Activated T-helper 2 cell treated with anti-CD3 and anti-CD28 coated beads, Interferon-gamma antibody, Interleukin-2, Interleukin-4, amounts not matched to agents 10 μg/mL and 5 μg/mL and 100 μg/mL, durations not matched to agents 14 hours and 24 hours and 36 hours (primary cell): ENCODE results near the gene INO80. TPM values are rescaled to one million over a fixed set of nuclear protein-coding genes. Genes with fewer than 3 reads are reported as not detected.
"Not testable (repeated sequence)": the region's sequence is repeated elsewhere in the genome, so short reads cannot be mapped to it uniquely, and the experiment has no call there.

Experiments
- DNase-seq: peaks from one replicate; pipeline ENCODE4 v3.0.0; 2021; ENCODE audit warnings: low spot score
- H3K27ac Mint-ChIP-seq: one replicate; pipeline ENCODE4 v1.8.0; 2021; ENCODE audit warnings: mixed read lengths
- H3K27me3 Mint-ChIP-seq: one replicate; pipeline ENCODE4 v1.8.0; 2021; ENCODE audit warnings: low read depth, mixed read lengths
- H3K36me3 Mint-ChIP-seq: one replicate; pipeline ENCODE4 v1.8.0; 2021; ENCODE audit warnings: low read depth, mixed read lengths
- H3K4me1 Mint-ChIP-seq: one replicate; pipeline ENCODE4 v1.8.0; 2021; ENCODE audit warnings: low read depth, mixed read lengths
- H3K4me3 Mint-ChIP-seq: one replicate; pipeline ENCODE4 v1.8.0; 2021; ENCODE audit warnings: low read depth, mild to moderate bottlenecking, moderate library complexity, mixed read lengths
- H3K9me3 Mint-ChIP-seq: one replicate; pipeline ENCODE4 v1.8.0; 2021; ENCODE audit warnings: mixed read lengths
- intact Hi-C: fragments of 100-400 bp; cut with micrococcal nuclease; formaldehyde crosslinking; loops from one replicate; pipeline ENCODE4 v1.15.1; 2023
- total RNA-seq: library from RNA; stranded (reverse); gene quantifications from 2 replicates; pipeline ENCODE4 v1.2.3, GENCODE V29; 2022

The INO80 gene
- total RNA-seq, 1 donor from 2014 or later, result 33.2 TPM

DNA sequence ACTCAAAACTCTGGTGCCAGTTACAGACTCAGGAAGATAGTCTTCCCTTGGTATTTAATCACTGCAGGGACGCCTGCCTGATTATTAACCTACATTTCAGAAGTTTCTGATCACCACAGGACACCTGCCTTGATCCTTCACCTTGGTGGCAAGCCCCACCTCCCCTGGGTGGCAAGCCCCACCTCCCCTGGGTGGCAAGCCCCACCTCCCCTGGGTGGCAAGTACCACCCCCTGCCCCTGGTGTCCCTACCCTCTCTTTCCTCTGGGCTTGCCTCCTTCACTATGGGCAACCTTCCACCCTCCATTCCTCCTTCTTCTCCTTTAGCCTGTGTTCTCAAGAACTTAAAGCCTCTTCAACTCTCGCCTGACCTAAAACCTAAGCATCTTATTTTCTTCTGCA is 16.0 kb upstream of the INO80 start:
- intact Hi-C loops, H3K4me1 Mint-ChIP-seq, H3K4me3 Mint-ChIP-seq, H3K36me3 Mint-ChIP-seq, DNase-seq, H3K9me3 Mint-ChIP-seq, H3K27ac Mint-ChIP-seq: not testable (repeated sequence)
- H3K27me3 Mint-ChIP-seq, result peaks cover 23% of the 10 kb centered on the region

- H3K9me3 Mint-ChIP-seq, result no peaks in the 10 kb centered on the region
- DNase-seq, result no peak
- H3K4me1 Mint-ChIP-seq, result peaks cover 4% of the 10 kb centered on the region
- no peaks in the 10 kb centered on the region for H3K36me3 Mint-ChIP-seq
- intact Hi-C loops, result no loop called here
- H3K27ac Mint-ChIP-seq, result no peak overlapping the region
- H3K27me3 Mint-ChIP-seq, result peaks cover 34% of the 10 kb centered on the region
- no peak overlapping the region for H3K4me3 Mint-ChIP-seq
These were observed 12.3 kb upstream of the INO80 start for GRCh38 chr15:41128174-41128902.

DNA sequence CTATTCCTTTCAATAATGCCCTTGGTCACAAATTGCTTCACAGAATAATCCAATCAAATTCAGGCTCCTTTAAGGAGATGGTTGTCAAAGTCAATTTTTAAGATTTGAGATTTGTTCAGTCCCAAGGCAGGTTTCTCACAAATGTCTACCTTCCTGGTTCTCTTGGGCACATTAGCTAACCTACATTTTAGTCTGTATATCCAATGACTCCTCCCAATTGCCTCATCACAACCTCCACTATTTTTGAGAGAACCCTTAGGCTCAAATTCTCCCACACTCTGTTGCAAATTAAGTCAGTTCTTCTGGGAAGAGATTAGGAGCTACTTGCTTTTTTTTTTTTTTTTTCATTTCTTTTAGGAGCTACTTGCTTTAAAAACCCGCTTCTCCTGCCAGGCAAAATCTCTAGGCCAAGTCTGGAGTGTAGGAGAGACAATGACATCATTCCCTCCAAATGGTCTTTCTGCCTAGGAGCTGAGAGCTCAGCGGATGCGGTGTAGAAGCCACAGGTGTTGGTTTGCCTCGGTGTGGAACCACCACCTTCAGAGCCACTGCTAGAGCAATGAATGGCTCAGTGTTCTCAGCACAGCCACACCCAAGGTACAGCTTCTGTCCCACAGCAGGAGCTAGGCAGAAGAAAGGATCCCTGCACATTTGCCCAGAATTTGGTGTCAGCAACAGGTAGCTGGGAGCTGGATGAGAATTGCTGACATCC is 10.0 kb upstream of the INO80 start:
- intact Hi-C loops, result no loop called here
- Mint-ChIP-seq H3K27me3 (peaks cover 18% of the 10 kb centered on the region), H3K27ac (no peak overlapping the region), H3K9me3 (no peaks in the 10 kb centered on the region), H3K4me1 (peaks cover 2% of the 10 kb centered on the region), H3K36me3 (no peaks in the 10 kb centered on the region), H3K4me3 (no peak overlapping the region)
- DNase-seq, result no peak

GRCh38 chr15:41125063-41125669 is 9.1 kb upstream of the INO80 start:
- no peak for DNase-seq
- no peaks in the 10 kb centered on the region for H3K36me3 Mint-ChIP-seq
- H3K27ac Mint-ChIP-seq, result no peak overlapping the region
- intact Hi-C loops, result no loop called here
- no peak overlapping the region for H3K4me3 Mint-ChIP-seq
- H3K4me1 Mint-ChIP-seq, result peaks cover 2% of the 10 kb centered on the region
- H3K9me3 Mint-ChIP-seq, result no peaks in the 10 kb centered on the region
- H3K27me3 Mint-ChIP-seq, result peaks cover 18% of the 10 kb centered on the region

- Mint-ChIP-seq H3K27ac (no peak overlapping the region), H3K4me3 (no peak overlapping the region), H3K27me3 (peaks cover 18% of the 10 kb centered on the region), H3K36me3 (no peaks in the 10 kb centered on the region), H3K4me1 (peaks cover 2% of the 10 kb centered on the region), H3K9me3 (no peaks in the 10 kb centered on the region)
- DNase-seq, result no peak
- intact Hi-C loops, result no loop called here
These were observed 8.0 kb upstream of the INO80 start for GRCh38 chr15:41124058-41124457.

GRCh38 chr15:41122849-41123248 is 6.8 kb upstream of the INO80 start:
- Mint-ChIP-seq H3K36me3 (no peaks in the 10 kb centered on the region), H3K27ac (no peak overlapping the region), H3K4me1 (peaks cover 2% of the 10 kb centered on the region), H3K4me3 (no peak overlapping the region), H3K27me3 (peaks cover 16% of the 10 kb centered on the region), H3K9me3 (no peaks in the 10 kb centered on the region)
- intact Hi-C loops, result no loop called here
- no peak for DNase-seq

DNA sequence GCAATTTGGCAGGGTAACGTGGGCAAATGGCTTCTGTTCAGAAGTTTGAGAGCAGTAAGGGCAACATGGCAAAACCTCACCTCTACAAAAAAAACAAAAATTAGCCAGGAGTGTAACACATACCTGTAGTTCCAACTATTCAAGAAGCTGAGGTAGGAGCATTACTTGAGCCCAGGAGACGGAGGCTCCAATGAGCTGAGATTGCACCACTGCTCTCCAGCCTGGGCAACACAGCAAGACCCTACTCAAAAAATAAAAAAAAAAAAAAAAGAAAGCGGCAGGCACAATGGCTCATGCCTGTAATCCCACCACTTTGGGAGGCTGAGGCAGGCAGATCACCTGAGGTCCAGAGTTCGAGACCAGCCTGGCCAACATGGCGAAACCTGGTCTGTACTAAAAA is 5.9 kb upstream of the INO80 start:
- no peak overlapping the region for H3K4me3 Mint-ChIP-seq
- peaks cover 16% of the 10 kb centered on the region for H3K27me3 Mint-ChIP-seq
- no peaks in the 10 kb centered on the region for H3K9me3 Mint-ChIP-seq
- intact Hi-C loops, result no loop called here
- no peaks in the 10 kb centered on the region for H3K36me3 Mint-ChIP-seq
- no peak overlapping the region for H3K27ac Mint-ChIP-seq
- peaks cover 3% of the 10 kb centered on the region for H3K4me1 Mint-ChIP-seq
- DNase-seq, result no peak

DNA sequence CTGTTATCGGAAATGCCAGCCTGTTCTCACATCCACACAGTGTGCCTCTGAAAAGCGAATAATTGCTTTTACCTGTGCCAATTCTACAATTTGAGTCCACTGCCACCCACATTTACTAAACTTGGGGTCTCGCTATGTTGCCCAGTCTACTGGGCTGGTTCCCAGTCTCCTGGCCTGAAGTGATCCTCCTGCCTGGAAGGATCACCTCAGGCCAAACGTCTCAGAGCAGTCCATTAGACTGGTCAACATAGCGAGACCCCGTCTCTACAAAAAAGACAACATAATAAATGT is 827 bp upstream of the INO80 start:
- H3K4me1 Mint-ChIP-seq, result peaks cover 8% of the 10 kb centered on the region
- H3K27me3 Mint-ChIP-seq, result no peaks in the 10 kb centered on the region
- intact Hi-C loops, result loop anchor here (2.0 to 10.0 kb wide), 2 partner anchors 168 to 212 kb away; no protein-coding TSS in a partner anchor
- peaks cover 20% of the 10 kb centered on the region for H3K36me3 Mint-ChIP-seq
- H3K27ac Mint-ChIP-seq, result peak overlapping the region; percentile 99
- DNase-seq, result no peak
- H3K4me3 Mint-ChIP-seq, result peak overlapping the region; percentile 97
- H3K9me3 Mint-ChIP-seq, result no peaks in the 10 kb centered on the region

DNA sequence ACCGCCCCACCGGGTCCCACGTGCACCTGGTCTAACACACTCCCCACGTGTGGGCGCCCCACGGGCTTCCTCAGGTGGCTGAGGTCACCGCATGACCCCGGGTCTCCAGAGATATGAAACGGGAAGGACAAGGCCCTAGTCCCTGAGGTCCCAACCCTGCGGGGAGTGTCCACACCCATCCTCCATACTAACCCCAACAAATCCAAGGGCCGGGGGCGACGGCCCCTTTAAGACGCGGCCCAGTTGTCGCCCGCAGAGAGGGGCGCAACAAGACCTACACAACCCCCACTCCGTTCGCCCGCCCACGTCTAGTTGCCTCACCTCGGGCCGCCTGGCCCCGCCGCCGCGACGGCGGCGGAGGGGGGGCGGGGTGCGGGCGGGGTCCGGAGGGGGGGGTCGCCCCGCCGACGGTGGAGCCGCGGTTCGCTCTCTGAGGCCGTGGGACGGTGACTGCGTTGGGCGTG is 396 bp downstream of the INO80 start:
- Mint-ChIP-seq H3K9me3 (no peaks in the 10 kb centered on the region), H3K27me3 (no peaks in the 10 kb centered on the region), H3K27ac (peak overlapping the region; percentile 99), H3K36me3 (peaks cover 20% of the 10 kb centered on the region), H3K4me3 (peak overlapping the region; percentile 97), H3K4me1 (peaks cover 8% of the 10 kb centered on the region)
- intact Hi-C loops, result loop anchor here (1.0 to 10.0 kb wide), 4 partner anchors 35 to 211 kb away; partner anchors contain the start of gene CHP1
- DNase-seq, result peak; percentile 60

DNA sequence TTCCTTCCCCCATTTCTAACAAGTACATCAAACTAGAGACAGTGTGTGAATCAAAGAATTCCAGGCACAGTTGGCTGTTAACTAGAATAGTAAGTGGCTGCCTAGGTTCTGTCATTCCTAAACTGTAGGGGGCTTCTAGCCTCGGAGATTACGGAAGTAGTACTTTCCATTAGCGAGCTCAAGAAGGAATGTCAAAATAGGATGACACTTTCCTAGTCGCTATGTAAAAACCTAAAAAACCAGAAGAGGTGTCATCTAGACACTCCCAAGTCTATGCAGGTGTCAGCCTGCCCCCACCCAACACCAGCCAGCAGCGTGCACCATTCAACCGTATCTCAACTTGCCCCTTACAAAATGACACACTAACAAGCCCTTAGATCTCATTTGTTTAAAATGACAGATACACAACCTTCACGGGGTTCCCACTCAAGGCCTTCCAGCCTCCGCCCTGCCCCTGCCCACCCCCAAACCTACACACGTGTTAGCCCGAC is 874 bp downstream of the INO80 start:
- intact Hi-C loops, result loop anchor here (1.0 to 10.0 kb wide), 3 partner anchors 35 to 210 kb away; partner anchors contain the start of gene CHP1
- peak overlapping the region; percentile 97 for H3K4me3 Mint-ChIP-seq
- H3K27me3 Mint-ChIP-seq, result no peaks in the 10 kb centered on the region
- peak overlapping the region; percentile 93 for H3K27ac Mint-ChIP-seq
- peaks cover 8% of the 10 kb centered on the region for H3K4me1 Mint-ChIP-seq
- no peaks in the 10 kb centered on the region for H3K9me3 Mint-ChIP-seq
- no peak for DNase-seq
- H3K36me3 Mint-ChIP-seq, result peaks cover 20% of the 10 kb centered on the region

DNA sequence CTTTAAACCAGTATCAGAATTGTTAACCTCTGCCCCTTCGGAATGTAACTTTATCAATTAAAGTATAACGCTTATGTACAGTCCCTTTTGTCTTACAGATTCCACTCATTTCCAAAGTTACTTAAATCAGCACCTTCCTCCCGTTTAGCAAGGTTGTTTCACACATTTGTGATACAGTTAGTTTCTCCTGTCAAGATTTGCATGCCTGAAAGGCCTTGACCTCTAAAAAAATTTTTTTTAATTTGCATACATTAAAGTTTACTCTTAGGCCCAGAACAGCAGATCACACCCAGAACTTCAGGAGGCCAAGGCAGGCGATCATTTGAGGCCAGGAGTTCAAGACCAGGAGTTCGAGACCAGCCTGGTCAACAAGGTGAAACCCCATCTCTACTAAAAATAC is 9.1 kb downstream of the INO80 start:
- H3K4me3 Mint-ChIP-seq, result no peak overlapping the region
- DNase-seq, result no peak
- intact Hi-C loops, result no loop called here

DNA sequence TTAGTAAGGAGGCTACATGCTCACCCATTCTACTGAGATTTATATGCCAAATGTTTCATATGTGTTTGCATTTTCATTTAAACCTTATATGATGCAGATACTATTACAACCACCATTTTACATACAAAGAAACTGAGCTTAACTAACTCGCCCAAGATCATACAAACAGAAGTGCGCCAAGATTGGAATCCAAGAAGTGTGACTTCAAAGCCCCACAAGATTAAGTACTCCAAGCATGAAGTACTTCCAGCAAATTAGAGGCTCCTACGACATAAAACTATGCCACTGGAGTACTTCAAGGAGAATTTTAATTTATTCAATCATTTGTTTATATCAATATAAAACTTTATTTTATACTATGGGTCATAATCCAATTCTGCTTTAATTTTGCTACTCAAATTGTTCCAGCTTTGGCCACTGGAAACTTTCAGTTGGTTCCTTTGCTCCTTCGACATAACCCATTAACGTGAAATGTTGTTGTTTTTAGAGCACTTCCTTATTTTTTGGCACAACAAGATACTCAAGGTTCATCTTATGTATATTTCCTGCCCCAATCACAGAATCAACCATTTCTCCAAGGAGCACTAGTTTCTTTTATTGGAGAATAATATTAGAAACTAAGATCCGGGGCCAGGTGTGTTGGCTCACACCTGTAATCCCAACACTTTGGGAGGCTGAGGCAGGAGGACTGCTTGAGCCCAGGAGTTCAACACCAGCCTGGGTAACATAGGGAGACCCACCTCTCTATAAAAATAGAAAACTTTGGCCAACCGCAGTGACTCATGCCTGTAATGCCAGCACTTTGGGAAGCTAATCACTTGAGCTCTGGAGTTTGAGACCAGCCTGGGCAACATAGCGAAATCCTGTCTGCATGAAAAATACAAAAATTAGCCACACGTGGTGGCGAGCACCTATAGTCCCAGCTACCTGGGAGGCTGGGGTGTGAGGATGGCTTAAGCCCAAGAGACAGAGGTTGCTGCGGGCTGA is 10.4 kb downstream of the INO80 start:
- DNase-seq, result no peak
- H3K4me1 Mint-ChIP-seq, result peaks cover 3% of the 10 kb centered on the region
- intact Hi-C loops, result no loop called here
- H3K27ac Mint-ChIP-seq, result no peak overlapping the region
- H3K9me3 Mint-ChIP-seq, result no peaks in the 10 kb centered on the region
- no peaks in the 10 kb centered on the region for H3K27me3 Mint-ChIP-seq
- H3K36me3 Mint-ChIP-seq, result peaks cover 29% of the 10 kb centered on the region
- H3K4me3 Mint-ChIP-seq, result no peak overlapping the region

More for the DNA sequence above, 9.1 kb downstream of the INO80 start:
- Mint-ChIP-seq H3K4me1 (peaks cover 3% of the 10 kb centered on the region), H3K36me3 (peaks cover 24% of the 10 kb centered on the region), H3K27ac (no peak overlapping the region), H3K9me3 (no peaks in the 10 kb centered on the region), H3K27me3 (no peaks in the 10 kb centered on the region)
